T-helper 2 cell treated with Interferon-gamma antibody and Interleukin-4, amounts not matched to agents 100 ng/mL and 5 ng/mL, for 36 hours (primary cell): ENCODE measurements around the gene SPOCD1. TPM values are rescaled to one million over a fixed set of nuclear protein-coding genes. Genes with fewer than 3 reads are reported as not detected.

Source experiments
- intact Hi-C: fragments of 100-400 bp; cut with micrococcal nuclease; formaldehyde crosslinking; loops from one replicate; pipeline ENCODE4 v1.15.1; 2023
- total RNA-seq: library from RNA; stranded (reverse); gene quantifications from 2 replicates; pipeline ENCODE4 v1.2.3, GENCODE V29; 2022

SPOCD1 gene
- total RNA-seq = not detected in 2 replicates

DNA sequence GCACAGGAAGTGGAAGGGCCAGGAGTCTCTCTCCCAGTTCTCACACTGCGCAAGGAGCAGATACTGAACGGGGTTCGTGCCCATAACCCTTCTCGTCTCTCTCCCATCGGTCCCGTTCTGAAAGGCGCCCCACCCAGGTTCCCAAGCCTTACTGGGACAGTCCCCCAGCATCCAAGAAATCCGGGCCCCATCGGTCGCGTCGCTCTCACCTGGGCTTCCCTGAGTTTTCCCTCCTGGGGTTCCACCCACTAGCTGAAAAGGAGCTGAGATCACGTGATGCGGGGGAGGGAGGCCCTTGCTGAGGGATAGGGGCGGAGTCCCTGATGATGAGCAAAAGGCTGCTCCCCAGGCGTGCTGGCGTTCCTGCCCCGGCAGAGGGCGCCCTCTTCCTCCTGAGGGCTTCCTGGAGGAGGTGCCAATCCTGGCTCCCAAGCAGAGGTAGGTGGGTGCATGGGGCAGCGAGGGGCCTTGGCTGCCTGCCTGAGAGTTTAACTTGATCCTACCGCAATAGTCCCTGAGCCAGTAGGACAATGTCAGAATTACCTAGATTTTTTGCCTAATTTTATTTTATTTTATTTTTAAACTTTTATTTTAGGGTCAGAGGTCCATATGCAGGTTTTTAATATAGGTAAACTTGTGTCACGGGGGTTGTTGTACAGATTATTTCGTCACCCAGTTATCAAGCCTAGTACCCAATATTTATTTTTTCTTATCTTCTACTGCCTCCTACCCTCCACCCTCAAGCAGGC lies at the start of gene SPOCD1:
SPOCD1 (minus strand) TSS at position 271 of the 749 bp plus-strand sequence. CDS start 689 bp downstream, outside the sequence.
- intact Hi-C loops = loop anchor here (1.0 kb wide), 1 partner anchor 148 kb away; no protein-coding TSS in a partner anchor

DNA sequence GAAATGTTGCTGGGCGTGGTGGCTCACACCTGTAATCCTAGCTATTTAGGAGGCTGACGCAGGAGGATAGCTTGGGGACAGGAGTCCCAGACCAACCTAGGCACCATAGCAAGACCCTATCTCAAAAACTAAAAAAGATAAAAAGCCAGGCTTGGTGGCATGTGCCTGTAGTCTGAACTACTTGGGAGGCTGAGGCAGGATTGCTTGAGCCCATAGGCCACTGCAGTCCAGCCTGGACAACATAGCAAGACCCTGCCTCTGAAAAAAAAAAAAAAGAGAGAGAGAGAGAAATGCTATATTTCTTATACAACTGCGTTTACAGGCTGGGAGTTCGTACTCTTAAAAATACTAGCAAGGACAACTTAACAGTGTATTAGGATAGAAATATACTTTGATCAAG lies 46.2 kb upstream of the SPOCD1 start:
- intact Hi-C loops = no loop called here

DNA sequence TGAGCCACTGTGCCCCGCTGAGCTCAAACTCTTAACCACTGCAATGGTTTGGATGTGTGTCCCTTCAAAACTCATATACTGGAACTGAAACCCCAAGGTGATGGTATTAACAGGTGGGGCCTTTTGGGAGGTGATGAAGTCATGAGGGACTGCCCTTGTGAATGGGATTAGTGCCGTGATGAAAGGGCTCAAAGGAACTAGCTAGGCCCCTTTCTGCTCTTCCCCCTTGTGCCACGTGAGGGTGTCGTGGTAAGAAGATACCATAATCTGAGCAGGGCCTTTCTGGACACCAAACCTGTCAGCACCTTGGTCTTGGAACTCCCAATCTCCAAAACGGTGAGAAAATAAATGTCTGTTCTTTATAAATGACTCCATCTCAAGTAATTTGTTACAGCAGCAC lies 45.5 kb upstream of the SPOCD1 start:
- intact Hi-C loops = no loop called here

DNA sequence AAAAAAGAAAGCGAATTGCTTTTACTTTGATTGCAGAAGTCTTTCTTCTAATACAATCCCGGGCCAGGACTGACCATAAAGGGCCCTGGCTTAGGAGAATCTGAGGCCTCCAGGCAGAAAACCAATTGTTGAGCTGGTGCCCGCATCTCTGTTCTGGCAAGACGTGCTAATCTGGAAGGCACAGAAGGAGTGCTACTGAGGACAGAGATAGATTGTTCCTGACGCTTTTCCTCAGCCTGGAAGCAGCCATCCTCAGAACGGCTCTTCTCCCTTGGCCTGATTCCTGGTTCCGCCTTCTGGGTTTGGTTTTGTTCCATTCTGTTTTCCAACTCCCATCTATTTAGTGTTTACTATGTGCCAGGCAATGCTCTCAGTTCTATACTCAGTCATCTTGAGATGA lies 44.8 kb upstream of the SPOCD1 start:
- intact Hi-C loops = no loop called here

DNA sequence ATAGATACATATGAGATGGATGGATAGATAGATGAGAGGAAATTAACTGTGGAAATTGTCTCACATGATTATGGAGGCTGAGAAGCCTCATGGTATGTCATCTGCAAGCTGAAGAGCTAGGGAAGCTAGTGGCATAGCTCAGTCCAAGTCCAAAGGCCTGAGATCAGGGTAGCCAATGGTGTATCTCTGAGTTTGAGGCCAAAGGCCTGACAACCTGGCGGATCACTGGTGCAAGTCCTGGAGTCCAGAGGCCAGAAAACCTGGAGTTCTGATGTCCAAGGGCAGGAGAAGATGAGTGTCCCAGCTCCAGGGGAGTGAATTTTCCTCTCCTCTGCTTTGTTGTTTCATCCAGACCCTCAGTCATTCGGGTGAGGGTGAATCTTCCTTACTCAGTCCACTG lies 43.9 kb upstream of the SPOCD1 start:
- intact Hi-C loops = no loop called here

DNA sequence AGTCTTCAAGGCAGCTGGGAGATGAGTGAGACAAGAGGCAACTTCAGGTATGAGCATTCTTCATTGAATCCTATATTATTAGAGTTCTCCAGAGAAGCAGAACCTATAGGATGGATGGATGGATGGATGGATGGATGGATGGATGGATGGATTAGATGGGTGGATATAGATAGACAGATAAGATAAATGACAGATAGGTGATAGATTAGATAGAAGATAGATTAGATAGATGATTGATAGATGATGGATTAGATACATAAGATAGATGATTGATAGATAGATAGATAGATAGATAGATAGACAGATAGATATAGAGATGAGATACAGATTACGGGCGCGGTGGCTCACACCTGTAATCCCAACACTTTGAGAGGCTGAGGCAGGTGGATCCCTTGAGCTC lies 43.2 kb upstream of the SPOCD1 start:
- intact Hi-C loops = no loop called here

DNA sequence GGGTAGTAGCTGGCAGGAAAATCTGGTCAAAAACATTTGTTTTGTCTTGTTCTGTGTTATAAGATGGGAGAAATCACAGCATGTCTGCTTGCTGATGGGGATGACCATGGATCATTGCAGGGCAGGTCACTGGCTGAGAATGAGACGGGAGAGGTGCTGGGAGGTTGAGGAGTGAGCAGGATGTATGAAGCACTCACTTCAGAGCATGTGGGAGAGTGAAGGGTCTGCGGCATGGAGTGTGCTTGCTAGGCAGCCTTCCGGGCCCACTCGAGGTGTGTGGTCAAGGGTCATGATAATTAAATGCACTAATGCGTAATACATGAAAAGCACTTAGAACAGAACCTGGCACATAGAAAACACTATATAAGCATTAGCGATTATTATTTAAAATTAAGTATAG lies 42.0 kb upstream of the SPOCD1 start:
- intact Hi-C loops = no loop called here

DNA sequence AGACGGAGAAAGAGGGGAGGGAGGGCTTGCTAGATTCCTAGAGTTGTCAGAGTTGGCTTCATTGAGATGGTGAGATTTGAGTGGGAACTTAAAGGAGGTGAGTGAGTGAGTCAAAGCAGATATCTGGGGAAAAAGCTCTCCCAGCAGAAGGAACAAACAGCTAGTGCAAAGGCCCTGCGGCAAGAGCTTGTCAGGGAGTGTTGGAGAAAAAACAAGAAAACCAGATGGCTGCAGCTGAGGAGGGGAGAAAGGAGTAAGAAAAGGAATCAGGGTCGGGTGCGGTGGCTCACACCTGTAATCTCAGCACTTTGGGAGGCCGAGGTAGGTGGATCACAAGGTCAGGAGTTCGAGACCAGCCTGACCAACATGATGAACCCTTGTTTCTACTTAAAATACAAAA lies 40.3 kb upstream of the SPOCD1 start:
- intact Hi-C loops = no loop called here

DNA sequence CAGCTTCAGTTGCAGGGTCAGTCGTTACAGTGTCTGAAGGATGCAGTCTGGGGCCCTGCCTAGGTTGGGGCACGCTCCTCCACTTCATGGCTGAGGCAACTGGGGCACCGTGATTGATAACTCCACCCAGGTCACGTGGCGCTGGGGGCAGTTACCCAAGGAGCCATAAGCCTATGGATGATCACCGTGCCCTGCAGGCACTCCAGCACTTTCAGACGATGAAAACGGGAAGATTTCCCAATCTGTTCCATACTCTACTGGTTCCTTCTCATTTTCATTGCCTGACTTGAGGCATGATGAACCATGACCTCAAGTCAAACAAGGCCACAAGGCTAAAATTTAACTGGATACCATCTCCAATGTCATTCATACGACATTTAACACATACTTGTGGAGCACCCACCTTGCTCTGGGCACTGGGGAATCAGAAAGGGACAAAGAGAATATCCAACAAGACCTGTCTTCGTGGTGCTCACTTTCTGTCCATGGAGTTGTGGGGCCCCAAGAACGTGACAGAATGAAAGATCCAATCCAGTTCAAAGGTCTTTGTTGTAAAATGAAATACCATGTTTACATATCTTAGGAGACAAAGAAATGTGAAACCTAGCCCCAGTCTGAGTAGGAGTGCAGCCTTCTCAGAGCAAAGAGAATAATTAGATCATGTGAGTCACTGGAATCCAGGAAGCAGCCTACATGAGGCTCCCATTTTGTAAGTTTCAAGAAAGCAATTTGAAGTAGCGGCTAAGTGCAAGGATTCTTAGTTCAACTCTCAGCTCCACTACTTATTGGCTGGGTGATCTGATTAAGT lies 39.4 kb upstream of the SPOCD1 start:
- intact Hi-C loops = no loop called here

DNA sequence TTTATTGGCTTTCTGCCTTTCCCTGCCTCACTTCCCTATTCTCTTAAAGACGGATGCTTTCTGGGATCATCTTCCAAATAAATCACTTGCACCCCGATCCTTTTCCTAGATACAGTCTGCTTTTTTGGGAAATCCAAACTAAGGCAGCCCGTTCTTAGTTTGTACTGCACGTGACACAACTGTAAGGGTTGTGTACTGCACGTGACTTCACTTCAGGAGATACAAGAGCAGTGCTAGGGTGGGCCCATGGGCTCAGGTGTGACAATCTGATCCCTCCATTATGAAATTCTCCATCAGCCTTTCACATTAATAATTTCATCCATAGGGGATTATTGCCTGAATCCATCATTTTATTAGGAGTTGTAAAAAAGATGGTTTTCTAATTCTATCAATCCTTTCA lies 33.8 kb upstream of the SPOCD1 start:
- intact Hi-C loops = no loop called here

DNA sequence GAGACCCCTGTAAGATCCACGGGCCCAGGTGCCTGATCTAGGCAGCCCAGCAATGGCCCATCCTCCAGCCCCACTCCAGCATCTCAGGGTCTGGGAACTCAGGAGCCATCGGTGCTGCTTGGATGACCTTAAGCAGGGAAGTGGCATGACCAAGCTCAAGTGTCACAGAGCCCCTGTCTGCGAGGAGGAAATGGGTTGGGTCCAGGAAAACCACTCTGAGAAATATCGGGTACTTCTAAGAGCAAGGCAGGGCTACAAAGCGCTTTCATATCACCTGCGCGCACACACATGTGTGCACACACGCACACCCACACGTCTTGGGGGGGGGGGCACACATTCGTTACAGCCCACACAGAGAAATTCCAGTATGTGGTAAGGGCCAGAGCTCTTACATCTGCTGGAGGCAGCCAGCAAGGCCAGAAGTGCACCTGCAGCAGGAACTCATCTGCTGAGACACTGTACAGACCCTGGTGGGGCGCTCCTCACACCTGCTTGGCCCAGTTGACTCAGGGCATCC lies 32.6 kb upstream of the SPOCD1 start:
- intact Hi-C loops = no loop called here

DNA sequence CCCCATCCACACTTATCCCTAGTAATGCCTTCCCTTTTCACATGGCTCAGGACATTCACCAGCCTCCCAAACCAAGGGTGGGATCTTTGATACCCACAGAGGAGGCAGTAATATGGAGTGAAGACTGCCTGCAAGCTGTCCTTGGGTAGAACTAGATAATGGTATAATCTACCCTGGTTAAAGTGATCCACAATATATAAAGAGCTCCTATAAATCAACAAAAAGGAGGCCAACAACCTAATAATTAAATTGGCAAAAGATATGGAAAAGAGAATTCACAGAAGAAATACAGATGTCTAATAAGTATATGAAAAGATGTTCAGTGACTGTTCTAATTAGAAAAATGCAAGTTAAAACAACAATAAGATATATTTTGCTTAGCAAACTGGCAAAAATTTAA lies 30.7 kb upstream of the SPOCD1 start:
- intact Hi-C loops = no loop called here

DNA sequence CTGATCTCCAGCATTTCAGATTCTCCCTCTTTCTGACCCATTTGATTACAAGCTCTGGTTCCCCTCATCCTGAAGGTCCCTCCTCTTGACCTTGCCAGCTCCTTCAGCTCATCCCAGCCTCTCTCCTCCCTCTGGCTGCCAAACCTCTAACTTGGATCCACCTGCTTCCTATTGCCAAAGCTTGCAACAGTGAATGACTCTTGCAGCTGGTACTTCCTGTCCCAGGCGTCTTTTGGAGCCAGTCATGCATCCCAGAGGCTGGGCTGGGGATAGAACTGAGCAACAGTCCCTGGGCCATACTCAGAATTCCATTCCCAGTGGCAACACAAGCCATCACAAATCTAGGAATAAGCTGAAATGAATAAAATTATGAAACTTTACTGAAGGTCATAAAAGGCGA lies 27.7 kb upstream of the SPOCD1 start:
- intact Hi-C loops = no loop called here

DNA sequence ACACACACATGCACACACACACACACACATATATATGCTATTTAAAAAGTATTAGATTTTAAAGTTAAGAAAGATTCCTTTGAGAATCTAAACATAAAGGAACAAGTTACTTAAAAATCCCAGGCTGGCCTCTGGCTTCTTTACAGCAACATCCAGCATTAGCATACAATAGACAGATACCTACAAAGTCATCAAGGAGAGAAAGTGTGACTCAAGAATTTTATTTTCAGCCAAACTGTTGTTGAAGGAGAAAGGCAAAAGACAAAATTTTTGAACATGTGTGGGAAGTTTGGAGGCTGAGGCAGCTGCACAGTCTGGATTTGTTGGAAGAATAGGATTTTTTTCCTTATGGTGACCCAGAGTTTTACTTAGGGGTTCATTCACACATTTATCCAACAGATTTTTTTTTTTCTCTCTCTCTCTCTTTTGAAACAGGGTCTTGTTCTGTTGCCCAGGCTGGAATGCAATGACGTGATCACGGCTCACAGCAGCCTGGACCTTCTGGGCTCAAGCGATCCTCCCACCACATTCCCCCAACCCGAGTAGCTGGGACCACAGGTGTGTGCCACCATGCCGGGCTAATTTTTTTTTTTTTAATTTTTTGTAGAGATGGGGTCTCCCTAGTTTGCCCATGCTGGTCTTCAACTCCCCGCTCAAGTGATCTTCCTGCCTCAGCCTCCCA lies 24.0 kb upstream of the SPOCD1 start:
- intact Hi-C loops = no loop called here

DNA sequence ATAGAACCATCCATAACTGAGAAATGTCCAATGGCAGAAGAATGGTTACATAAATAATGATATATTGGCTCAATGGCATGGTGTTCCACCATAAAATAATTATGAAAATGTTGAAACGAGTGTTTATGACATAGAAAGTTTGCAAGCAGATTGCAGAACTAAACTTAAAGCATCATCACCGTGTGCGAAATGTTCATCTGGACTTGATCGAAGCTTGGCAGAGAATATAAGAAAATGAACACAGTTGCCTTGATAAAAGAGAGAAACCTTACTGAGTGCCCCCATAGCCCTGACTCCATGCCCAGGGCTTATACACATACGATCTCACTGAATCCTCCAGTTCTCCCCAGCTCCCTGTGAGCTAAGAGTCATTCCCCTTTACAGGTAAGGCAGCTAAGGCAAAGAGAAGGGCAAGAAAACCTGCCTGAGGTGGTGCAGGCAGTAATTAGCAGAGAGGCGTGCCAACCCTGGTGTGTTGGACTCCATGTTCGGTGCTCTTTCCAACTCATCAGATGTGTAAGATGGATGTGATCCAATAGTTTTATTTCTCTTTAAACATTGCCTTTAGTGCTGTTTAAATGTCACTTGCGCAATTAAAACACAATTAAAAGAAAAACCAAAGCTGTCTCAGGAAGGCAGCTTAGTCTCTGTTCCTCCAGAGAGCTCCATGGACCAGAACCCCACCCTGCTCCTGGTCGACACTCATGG lies 21.8 kb upstream of the SPOCD1 start:
- intact Hi-C loops = no loop called here

DNA sequence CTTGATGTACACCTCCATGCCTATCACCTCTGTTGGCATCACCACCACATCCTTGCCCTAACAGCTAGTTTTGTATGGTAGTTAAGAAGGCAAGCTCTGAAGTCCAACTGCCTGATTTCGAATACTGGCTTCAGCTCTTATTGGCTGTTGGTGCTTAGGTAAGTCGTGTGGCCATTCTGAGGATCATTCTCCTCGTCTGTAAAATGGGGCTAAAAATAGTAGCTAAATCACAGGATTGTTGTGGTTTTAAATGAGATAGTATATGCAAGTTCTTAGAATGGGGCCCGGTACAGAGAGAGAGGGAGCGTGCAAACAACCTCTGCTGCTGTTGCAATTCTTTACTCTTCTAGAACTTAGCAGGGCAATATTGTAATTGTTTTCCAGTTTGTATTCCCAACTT lies 20.8 kb upstream of the SPOCD1 start:
- intact Hi-C loops = no loop called here

DNA sequence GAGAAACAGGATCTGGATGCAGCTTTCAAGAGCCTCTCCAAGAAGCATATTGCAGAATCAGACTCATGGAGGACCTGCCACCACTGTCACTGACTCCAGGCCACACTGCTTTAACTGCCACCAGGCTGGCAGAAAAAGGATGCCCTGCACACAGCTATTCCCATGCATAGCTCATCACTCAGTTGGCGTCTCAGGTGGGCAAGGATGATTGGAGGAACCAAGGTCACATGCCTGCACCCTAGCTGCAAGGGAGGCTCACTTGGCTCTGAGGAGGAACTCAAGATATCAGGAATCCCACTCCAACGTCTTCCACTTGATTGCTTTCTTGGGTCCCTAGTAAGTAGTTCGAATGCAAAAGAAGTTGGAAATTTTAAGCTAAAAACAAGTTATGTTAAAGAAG lies 19.6 kb upstream of the SPOCD1 start:
- intact Hi-C loops = no loop called here

DNA sequence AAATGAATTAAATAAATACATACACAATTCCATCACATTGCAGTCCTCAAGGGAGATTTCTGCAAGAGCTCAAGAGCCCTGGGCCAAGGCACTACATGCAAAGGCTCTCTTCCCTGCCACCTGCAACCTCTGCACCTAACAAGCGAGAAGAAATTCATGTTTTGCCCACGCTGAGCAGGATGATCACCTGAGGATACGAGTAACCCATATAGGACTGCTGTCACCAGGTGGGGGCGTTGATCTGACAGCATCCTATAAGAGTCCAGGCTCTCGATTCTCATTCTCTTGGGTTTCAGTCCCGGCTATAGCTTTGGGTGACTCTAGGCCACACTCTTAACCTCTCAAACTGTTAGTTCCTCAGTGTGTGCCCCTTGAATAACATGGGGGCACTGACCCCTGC lies 18.7 kb upstream of the SPOCD1 start:
- intact Hi-C loops = no loop called here

DNA sequence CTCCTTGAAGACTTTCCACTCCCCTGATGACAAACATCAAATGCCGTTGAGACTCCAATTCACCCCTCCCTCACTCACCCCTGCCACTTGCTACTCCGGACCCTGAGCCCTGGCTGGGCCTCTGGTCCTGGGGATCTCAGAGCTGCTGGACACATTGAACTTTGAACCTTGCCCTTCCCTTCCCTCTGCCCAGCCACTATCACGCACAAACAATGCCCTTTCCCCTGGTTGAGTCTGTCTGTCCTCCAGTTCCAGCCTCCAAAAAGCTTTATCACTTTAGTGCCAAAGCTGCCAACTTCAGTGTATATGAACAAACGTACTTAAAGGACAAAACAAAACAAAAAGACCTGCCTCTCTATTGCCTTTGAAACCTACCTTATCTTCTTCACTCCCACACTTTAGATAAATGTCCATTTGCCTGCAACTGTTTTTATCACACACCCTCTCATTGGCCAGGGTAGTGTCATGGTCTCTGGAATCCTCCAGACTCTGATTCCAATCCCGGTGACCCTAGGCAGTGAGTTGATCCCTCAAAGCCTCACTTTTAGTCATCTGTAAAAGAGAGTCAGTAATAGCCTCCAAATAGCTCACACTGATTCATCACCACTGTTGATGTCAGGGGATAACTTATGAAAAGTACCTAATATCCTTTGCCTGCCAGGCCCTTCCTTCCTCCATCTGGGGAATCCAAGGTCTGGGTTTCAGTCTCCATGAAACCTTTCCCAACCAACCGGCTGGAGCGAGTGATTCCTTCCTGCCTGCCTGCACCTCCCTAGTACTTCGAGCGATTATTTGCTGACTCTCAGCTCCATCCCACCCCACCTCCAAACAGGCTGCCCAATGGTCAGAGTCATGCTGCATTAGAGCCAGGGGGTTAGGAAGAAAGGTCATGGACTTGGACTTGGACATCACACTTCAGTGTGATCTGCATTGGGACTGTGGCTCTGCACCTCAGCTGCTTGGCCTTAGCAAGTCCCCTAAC lies 15.9 kb upstream of the SPOCD1 start:
- intact Hi-C loops = no loop called here

DNA sequence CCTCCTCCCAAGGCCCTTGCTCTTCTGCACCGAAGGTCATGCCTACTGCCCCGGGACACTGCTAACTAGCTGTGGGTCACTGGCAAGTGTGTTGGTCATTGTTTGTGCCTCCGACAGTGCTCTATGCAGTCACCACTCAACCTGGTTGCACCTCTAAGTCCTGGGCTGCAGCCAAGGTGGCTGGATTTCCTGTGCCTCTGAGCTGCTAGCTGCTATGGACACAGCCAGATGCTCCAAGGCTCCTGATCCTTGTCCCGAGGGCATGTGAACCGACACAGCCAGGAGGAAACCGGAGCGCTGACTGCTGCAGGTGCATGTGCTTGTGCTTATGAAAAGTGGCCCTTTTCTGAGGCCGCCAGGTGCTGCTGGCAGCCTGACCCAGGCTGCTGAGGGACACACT lies 14.7 kb upstream of the SPOCD1 start:
- intact Hi-C loops = no loop called here
